HuH-7 (cell line): ENCODE results near the gene MBD3.

Experiments
- DNase-seq: peaks from one replicate; pipeline ENCODE4 v3.0.0; 2011; ENCODE audit warnings: low spot score

The MBD3 gene

GRCh38 chr19:1593501-1593772 lies 772 bp upstream of the MBD3 start:
- DNase-seq: no peak

DNA sequence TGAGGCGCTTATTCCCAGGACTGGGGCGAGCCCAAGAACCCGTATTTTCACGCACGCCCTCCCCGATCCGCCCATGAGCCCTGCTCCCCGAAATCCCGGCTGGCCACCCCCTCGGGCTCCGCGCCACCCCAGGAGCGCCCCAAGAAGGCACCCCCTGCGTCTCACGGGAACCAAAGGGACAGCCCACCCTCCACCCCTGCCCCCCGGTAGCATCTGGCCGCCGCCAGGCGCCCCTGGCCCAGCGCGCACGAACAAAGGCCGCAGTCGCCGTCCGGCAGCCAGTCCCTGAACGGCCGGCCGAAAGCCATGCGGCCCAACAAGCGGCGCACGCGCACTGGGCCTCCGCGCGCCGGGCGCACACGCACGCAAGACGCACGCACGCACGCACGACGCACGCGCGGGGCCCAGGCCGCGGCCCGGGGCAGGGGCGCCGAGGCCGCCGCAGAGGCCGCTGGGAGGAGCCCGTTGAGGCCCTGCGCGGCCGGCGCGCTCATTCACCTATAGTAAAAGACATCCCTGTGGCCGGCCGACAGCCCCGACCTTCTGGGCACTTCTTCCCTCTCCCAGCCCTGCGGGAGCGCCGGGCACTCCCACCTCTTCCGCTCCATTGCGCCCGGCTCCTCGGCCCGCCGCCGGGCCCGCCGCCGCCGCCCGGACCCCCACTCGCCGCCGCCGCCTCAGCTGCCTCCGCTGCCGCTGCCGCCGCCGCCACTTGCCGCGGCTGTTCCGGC lies 476 bp downstream of the MBD3 start:
- peak; percentile 84 for DNase-seq

- DNase-seq: no peak
These were observed 1.1 kb downstream of the MBD3 start for GRCh38 chr19:1591421-1592023.

GRCh38 chr19:1590641-1591397 lies 1.8 kb downstream of the MBD3 start:
- DNase-seq: no peak

DNA sequence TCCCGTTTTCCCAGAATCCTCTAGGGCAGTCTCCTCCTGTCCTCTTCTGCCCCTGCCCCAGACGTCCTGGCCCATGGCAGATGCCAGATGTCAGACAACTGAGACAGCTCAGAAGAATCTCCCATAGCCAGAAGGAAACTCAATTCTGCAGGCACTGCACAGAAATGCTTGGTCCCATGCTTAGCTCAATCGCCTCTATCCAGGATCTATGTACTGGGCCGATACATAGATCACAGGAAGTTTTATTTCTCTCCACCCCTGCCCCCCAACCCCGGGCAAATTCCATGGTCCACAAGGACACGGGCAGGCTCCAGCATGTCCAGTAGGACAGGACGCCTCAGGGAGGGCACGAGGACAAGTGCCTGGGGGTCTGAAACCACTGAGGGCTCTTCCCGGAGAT lies 4.8 kb downstream of the MBD3 start:
- DNase-seq: no peak

- DNase-seq: no peak
These were observed 7.5 kb downstream of the MBD3 start for GRCh38 chr19:1585243-1585580.

GRCh38 chr19:1584500-1585242 lies 8.0 kb downstream of the MBD3 start:
- no peak for DNase-seq

DNA sequence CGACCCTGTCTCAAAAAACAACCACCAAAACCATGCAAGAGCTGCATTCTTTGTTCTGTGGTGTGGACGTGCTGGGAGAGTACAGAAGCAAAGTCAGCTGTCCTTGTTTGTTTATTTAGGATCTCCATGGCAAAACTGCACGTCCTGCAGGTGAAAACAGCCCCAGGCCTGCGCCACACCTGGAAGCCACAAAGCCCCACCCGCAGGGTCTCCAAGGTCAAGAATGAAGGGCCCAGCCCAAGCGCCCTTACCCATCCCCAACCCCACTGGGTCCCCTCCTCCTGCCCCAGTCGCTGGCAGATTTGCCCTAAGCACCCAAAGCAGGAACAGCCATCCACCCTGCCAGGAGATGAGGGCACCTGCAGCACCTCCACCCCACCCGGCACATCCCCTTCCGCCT lies 10.5 kb downstream of the MBD3 start:
- DNase-seq: no peak

DNA sequence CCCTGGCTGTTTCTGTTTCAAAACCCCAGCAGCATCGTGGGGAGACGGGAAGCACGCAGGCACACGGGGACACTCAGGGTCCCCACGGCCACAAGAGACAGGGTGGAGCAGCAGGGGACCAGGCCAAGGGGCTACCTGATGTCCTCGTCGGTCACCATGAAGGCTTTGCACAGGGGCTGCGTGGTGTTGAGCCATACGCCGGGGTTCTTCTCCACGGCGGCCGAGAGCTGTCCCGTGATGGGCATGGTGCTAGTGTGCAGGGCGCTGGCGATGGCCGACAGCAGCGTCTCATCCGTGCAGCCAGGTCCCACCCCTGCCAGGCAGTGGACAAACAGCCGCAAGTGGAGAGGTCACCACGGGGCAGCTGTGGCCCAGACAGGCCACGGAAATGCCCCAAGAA lies 11.7 kb downstream of the MBD3 start:
- DNase-seq: no peak

- DNase-seq: no peak
These were observed 12.3 kb downstream of the MBD3 start for GRCh38 chr19:1580382-1580781.

DNA sequence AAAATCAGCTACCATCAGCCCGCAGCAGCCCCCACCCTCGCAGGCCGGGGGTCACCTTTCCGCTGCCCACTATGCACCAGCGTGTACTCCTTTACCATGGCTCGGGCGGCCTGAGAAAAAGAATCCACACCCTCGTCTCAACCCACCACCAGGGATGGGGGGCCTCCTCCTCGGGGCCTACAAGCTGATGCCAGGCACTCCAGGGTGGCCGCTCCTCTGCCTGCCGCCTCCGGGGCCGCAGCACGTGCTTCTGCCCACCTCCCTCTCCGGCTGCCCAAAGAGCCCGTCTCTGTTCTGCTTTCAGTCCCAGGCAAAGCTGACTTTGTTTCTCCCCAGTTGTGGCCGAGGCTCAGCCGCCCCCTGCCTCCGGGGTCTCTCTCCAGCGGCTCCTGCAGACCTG lies 13.4 kb downstream of the MBD3 start:
- no peak for DNase-seq

DNA sequence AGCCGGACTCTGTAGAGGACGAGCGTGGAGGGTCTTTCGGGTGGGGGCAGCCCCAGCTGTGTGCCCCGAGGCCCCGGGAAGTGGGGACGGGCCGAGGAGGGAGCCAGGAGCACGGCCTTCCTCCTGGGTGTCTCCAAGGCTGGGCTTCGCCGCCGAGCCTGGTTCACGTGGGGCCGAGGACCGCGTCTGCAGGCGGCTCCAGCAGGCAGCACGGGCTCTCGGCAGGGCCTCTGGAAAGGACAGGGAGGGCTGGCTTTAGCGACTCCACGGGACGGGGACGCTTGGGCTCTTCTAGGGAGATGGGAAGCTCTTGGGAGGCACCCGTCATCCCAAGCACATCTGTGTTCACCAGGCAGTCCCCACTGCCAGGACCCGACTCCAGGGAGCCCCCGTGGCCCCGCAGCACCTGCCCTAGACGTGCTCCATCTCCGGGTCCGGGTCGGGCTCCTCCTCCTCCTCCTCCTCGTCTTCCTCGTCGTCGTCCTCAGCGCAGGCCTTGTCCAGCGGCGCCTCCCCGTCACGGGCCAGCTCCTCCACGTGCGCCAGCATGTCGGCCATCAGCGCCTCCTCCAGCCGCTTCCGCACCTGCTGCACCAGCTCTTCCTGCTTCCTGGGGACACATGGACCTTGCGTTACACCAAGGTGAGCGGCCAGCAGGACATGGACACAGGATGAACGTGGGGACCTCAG lies 14.6 kb downstream of the MBD3 start:
- no peak for DNase-seq

- DNase-seq: no peak
These were observed 15.4 kb downstream of the MBD3 start for GRCh38 chr19:1577090-1577928.

- DNase-seq: no peak
These were observed 16.2 kb downstream of the MBD3 start for GRCh38 chr19:1576242-1577089.

GRCh38 chr19:1575323-1576241 lies 17.1 kb downstream of the MBD3 start:
- DNase-seq: no peak

DNA sequence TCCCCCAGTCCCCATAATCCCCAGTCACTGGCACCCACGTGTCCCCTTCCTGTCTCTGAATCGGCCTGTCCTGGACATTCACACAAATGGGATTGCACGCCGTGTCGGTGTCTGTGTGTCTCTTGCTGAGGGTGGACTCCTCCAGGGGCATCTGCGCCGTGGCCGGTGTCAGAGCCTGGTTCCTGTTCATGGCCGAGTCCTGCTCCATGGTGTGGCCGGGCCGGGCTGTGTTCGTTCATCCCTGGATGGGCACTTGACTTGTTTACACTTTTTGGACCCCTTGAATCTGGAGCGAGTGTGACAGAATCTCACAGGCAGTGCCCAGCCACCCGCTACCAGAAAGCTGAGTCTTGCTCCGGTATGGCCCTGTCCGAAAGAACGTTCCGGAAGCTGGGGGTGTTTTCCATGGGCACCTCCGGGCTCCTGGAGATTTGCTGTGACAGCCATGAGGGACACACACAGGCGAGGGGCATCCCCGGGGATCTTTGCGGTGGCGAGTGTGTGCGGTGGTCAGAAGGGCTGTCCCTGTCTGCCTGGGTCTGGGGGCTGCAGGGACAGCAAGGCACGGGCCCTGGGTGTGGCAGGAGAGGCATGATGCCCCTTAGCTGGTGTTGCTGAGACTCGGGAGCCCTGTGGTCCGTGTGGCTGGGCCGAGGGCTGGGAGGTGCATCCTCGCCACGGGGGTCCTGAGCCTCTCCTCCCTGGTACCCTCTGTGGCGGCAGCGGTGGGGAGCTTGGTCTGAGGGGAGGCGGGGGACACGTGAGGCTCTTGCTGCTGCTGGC lies 18.1 kb downstream of the MBD3 start:
- no peak for DNase-seq

DNA sequence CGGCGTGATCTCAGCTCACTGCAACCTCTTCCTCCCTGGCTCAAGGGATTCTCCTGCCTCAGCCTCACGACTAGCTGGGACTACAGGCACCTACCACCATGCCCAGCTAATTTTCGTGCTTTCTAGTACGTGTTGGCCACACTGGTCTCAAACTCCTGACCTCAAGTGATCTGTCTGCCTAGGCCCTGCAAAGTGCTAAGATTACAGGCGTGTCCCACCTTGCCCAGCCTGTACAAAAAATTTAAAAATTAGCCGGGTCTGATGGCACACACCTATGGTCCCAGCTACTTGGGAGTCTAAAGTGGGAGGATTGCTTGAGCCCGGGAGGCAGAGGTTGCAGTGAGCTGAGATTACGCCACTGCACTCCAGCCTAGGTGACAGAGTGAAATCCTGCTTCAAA lies 19.9 kb downstream of the MBD3 start:
- DNase-seq: no peak

DNA sequence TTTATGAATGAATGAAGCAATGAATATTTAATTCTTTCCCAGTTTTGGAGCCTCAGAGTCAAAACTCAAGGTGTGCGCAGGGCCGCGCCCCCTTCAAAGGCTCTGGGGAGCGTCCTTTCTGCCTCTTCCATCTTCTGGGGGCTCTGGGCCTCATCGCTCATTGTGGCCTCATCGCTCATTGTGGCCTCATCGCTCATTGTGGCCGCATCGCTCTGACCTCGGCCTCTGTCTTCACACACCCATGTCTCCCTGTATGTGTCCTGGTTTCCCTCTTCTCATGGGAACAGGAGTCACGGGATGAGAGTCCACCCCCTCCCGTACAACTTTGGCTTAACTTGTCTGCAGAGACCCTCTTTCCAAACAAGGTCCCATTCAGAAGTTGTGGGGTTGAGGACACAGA lies 21.3 kb downstream of the MBD3 start:
- DNase-seq: no peak

DNA sequence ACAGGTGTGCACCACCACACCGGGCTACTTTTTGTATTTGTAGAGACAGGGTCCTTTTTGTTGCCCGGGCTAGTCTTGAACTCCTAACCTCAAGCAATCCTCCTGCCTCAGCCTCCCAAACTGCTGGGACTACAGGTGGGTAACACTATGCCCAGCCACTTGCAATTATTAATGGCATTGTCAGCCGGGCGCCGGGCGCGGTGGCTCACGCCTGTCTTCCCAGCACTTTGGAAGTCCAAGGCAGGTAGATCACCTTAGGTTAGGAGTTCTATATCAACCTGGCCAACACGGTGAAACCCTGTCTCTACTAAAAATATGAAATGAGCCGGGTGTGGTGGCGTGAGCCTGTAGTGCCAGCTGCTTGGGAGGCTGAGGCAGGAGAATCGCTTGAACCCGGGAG lies 21.8 kb downstream of the MBD3 start:
- no peak for DNase-seq
